ENCODE measurements around the gene MTFMT. TPM values are rescaled to one million over a fixed set of nuclear protein-coding genes. Genes with fewer than 3 reads are reported as not detected.

The MTFMT gene
- total and polyA plus RNA-seq, 2 of the 13 experiments (the other 11 are each of a cell fraction or from before 2014, with no cell fraction given), result 9.9 to 23.2 TPM

DNA sequence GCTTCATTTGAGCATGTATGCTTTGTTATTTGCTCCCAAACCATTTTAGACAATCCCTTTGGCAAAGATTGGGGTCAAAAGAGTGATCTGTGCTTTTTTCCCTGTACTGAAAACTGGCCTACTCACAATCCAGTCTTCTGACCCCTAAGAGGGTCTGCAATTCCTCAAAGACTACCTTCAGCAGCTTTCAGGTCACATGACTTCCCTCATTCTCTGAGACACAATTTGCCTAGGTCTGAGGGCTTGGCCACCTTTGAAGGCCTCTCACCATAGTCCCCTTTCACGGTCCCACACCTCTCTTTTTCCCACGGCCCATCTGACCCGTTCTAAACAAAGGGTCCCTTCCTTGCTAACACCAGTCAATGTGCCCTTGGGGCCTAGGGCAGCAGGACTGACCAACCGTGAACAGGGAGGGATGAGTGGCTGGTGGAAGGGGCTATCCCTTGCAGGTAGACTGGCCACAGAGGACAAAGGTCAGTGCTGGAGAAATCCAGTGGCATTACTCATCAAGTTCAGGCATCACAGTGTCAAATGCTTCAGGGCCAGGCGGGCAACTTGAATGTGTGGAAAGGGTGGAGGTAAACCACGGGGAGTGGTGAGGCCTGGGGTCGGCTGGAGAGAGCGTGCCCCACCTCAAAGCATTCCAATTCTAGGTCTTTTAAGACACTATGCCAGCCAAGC lies 27.6 kb upstream of the MTFMT start (continued):
- TF ChIP-seq, protein P1, sequence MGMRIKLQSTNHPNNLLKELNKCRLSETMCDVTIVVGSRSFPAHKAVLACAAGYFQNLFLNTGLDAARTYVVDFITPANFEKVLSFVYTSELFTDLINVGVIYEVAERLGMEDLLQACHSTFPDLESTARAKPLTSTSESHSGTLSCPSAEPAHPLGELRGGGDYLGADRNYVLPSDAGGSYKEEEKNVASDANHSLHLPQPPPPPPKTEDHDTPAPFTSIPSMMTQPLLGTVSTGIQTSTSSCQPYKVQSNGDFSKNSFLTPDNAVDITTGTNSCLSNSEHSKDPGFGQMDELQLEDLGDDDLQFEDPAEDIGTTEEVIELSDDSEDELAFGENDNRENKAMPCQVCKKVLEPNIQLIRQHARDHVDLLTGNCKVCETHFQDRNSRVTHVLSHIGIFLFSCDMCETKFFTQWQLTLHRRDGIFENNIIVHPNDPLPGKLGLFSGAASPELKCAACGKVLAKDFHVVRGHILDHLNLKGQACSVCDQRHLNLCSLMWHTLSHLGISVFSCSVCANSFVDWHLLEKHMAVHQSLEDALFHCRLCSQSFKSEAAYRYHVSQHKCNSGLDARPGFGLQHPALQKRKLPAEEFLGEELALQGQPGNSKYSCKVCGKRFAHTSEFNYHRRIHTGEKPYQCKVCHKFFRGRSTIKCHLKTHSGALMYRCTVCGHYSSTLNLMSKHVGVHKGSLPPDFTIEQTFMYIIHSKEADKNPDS (CRISPR knock-in tag; IDR thresholded peaks at IDR 0.05), result no peak
- TF ChIP-seq BORCS8-MEF2B (CRISPR knock-in tag; IDR thresholded peaks at IDR 0.05) (peak; percentile 74; the same call in 1 of the 2 replicates), ZNF615 (CRISPR knock-in tag; IDR thresholded peaks at IDR 0.05; ENCODE audit: borderline replicate concordance) (0 out of 2 replicates have a peak, but pooled peaks have one; percentile 52), ZNF639 (CRISPR knock-in tag; conservative IDR thresholded peaks at IDR 0.05) (0 out of 2 replicates have a peak, but pooled peaks have one; percentile 42), HINFP (CRISPR knock-in tag; IDR thresholded peaks at IDR 0.05; ENCODE audit: low read depth) (peak; percentile 49; the same call in 1 of the 2 replicates), NCOA2 (CRISPR knock-in tag; IDR thresholded peaks at IDR 0.05) (peak; percentile 78; the same call in 1 of the 2 replicates), ZXDC (CRISPR knock-in tag; IDR thresholded peaks at IDR 0.05) (no peak), ZNF746 (CRISPR knock-in tag; IDR thresholded peaks at IDR 0.05) (0 out of 2 replicates have a peak, but pooled peaks have one; percentile 53), MXD4 (CRISPR knock-in tag; IDR thresholded peaks at IDR 0.05) (no peak), ZSCAN29 (CRISPR knock-in tag; conservative IDR thresholded peaks at IDR 0.05) (0 out of 2 replicates have a peak, but pooled peaks have one; percentile 44), U2AF1 (optimal IDR thresholded peaks at IDR 0.05; ENCODE audit: low read depth, low read length) (no peak)
- TF ChIP-seq, protein P2, sequence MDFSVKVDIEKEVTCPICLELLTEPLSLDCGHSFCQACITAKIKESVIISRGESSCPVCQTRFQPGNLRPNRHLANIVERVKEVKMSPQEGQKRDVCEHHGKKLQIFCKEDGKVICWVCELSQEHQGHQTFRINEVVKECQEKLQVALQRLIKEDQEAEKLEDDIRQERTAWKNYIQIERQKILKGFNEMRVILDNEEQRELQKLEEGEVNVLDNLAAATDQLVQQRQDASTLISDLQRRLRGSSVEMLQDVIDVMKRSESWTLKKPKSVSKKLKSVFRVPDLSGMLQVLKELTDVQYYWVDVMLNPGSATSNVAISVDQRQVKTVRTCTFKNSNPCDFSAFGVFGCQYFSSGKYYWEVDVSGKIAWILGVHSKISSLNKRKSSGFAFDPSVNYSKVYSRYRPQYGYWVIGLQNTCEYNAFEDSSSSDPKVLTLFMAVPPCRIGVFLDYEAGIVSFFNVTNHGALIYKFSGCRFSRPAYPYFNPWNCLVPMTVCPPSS (IDR thresholded peaks at IDR 0.05), result no peak
- TF ChIP-seq, protein P3, sequence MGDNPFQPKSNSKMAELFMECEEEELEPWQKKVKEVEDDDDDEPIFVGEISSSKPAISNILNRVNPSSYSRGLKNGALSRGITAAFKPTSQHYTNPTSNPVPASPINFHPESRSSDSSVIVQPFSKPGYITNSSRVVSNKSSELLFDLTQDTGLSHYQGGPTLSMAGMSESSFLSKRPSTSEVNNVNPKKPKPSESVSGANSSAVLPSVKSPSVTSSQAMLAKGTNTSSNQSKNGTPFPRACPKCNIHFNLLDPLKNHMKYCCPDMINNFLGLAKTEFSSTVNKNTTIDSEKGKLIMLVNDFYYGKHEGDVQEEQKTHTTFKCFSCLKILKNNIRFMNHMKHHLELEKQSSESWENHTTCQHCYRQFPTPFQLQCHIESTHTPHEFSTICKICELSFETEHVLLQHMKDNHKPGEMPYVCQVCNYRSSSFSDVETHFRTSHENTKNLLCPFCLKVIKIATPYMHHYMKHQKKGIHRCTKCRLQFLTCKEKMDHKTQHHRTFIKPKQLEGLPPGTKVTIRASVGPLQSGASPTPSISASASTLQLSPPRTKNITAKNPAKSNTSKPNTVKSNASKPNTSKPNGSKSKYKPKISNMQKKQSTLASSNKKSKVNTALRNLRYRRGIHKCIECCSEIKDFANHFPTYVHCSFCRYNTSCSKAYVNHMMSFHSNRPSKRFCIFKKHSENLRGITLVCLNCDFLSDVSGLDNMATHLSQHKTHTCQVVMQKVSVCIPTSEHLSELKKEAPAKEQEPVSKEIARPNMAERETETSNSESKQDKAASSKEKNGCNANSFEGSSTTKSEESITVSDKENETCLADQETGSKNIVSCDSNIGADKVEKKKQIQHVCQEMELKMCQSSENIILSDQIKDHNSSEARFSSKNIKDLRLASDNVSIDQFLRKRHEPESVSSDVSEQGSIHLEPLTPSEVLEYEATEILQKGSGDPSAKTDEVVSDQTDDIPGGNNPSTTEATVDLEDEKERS (CRISPR knock-in tag; IDR thresholded peaks at IDR 0.05), result no peak
- TF ChIP-seq, protein P4, sequence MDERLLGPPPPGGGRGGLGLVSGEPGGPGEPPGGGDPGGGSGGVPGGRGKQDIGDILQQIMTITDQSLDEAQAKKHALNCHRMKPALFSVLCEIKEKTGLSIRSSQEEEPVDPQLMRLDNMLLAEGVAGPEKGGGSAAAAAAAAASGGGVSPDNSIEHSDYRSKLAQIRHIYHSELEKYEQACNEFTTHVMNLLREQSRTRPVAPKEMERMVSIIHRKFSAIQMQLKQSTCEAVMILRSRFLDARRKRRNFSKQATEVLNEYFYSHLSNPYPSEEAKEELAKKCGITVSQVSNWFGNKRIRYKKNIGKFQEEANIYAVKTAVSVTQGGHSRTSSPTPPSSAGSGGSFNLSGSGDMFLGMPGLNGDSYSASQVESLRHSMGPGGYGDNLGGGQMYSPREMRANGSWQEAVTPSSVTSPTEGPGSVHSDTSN (CRISPR knock-in tag; IDR thresholded peaks at IDR 0.05), result peak; percentile 82
